GM19193 (cell line): Measurements from ENCODE around the gene NFATC1.

Experiments used
- POLR2A ChIP-seq: IDR thresholded peaks from 4 replicates; pipeline ENCODE4 v1.6.1; 2011; ENCODE audit not compliant: insufficient read depth, insufficient read length; ENCODE audit errors: extremely low read depth

NFATC1 gene

DNA sequence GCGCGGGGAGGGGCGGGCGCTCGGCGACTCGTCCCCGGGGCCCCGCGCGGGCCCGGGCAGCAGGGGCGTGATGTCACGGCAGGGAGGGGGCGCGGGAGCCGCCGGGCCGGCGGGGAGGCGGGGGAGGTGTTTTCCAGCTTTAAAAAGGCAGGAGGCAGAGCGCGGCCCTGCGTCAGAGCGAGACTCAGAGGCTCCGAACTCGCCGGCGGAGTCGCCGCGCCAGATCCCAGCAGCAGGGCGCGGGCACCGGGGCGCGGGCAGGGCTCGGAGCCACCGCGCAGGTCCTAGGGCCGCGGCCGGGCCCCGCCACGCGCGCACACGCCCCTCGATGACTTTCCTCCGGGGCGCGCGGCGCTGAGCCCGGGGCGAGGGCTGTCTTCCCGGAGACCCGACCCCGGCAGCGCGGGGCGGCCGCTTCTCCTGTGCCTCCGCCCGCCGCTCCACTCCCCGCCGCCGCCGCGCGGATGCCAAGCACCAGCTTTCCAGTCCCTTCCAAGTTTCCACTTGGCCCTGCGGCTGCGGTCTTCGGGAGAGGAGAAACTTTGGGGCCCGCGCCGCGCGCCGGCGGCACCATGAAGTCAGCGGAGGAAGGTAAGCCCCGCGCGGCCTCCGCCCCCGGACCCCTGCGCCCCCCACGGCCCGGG, at the start of gene NFATC1:
Gene NFATC1, plus strand, starts transcription at position 170 of the 644 bp plus-strand sequence. Its CDS starts 295 bp downstream, at position 465.
- TF ChIP-seq POLR2A = peak; percentile 71

DNA sequence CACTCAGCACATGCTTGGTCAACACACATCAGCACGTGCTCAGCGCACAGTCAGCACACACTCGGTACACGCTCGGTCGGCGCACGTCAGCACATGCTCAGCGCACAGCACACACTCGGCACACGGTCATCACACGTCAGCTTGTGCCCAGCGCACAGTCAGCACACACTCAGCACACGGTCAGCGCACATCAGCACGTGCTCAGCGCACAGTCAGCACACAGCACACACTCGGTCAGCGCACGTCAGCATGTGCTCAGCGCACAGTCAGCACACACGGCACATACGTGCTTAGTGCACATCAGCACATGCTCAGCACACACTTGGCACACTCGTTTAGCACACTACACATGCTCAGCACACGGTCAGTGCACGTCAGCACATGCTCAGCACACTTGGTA, 49.7 kb upstream of the NFATC1 start:
- TF ChIP-seq POLR2A = no peak

DNA sequence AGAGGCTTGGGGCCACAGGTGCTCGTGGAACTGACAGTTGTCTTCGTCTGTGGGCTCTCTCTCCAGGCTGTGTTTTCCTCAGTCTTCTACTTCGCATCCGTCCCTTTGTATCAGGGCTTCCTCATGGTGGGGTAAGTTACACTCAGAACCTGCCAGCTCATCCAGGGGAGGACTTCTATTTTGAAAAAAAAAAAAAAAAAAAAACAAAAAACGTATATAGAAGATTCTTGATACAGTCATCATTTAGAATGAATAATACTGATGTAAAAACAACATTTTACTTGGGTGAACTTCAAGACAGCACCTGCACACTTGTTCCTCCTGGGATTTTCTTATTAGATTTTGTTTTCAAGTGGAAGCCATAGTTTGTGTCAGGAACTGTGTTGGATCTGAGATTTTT, 47.7 kb upstream of the NFATC1 start:
- no peak for TF ChIP-seq POLR2A

DNA sequence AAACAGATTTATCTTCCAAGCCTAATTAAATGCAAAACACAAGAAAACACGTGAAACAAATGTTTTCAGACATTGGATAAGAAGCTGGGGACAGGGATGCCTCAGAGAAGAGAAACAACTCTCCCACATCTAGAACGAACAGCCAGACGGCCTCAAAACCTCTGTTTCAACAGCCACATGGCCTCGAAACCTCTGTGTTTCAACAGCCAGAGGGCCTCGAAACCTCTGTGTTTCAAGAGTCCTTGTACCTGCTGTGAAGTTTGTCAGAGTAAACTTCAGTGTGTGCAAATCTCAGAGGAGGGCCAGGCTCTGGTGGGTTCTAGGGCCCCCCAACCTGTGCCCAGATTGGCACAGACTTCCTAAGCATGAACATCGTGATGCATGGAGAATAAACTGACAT, 43.3 kb upstream of the NFATC1 start:
- no peak for TF ChIP-seq POLR2A

DNA sequence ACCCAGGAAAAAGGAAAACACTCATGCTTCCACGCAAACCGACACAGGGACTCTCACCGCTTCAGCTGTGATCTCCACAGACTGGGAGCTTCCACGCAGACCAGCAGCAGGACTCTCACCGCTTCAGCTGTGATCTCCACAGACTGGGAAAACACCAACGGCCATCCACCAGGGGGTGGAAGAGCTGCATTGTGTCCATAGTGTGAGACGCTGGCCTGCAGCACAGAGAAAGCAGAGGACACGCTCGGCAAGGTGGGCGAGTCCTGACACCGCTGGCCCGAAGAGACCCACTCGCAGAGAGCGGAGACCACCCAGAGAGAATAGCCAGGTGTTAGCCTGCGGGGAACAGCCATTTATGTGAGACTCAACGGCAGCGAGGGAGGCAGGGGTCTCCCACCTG, 42.5 kb upstream of the NFATC1 start:
- no peak for TF ChIP-seq POLR2A

DNA sequence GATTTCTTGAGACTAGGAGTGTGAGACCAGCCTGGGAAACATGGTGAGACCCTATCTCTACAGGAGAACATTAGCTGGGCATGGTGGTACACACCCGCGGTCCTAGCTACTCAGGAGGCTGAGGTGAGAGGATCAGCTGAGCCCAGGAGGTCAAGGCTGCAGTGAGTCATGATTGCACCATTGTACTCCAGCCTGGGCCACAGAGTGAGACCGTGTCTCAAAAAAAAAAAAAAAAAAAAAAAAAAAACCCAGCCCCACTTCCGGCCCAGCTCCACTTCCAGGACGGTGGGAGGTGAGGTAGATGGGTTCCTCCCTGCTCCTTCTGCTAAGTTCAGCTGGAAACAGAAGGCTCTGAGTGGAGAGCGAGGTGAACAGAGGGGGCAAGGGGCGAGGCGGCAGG, 41.4 kb upstream of the NFATC1 start:
- no peak for TF ChIP-seq POLR2A

DNA sequence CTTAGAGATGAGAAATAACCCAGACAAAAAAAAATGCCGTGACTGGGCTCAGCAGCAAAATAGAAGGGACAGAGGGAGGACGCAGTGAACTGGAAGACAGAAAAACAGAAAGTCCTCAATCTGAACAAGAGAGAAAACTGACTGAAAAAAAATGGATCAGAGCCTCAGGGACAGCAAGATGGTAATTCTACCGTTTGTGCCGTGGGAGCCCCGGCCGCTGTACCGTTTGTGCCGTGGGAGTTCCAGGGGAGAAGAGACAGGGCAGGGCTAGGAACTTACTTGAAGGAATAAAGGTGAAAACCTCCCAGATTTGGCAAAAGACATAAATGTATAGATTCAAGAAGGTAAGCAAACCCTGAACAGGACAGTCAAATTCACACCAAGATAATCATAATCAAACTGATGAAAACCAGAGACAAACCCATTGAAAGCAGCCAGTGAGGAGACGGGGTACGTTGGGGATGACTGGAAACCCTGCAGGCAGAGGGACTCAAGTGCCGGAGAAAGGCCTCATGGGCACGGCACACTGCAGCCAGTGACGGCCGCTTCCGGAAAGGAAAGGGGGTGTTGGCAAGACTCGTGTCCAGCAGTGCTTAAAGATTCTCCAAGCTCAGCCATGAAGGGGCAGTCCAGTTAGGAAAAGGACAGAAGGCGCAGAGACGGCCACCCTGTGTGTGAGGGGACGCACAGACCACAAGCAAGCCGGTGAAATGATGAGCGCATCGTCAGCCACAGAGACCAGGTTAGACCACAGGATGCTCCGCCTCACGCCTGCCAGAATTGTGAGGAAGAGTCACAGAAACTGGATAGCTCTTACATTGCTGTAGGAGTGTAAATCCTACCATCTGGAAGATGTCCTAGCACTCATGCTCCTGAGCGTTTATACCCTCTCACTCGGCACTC, 40.0 kb upstream of the NFATC1 start:
- no peak for TF ChIP-seq POLR2A

DNA sequence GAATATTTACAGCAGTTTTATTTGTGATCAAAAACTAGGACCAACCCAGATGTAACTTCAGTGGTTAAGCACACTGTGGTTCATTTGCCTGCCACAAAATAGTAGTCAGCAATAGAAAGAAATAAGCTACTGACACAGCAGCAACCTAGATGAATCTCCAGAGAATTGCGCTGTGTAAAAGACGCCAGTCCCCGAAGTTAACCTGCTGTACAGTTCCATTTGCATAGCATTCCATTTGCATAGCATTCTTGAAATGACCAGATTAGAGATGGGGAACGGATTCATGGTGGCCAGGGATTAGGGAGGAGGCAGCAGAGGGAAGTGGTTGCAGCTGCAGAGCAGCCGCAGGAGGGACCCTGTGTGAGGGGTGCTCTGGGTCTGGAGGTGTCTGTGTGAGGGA, 39.3 kb upstream of the NFATC1 start:
- TF ChIP-seq POLR2A = no peak

DNA sequence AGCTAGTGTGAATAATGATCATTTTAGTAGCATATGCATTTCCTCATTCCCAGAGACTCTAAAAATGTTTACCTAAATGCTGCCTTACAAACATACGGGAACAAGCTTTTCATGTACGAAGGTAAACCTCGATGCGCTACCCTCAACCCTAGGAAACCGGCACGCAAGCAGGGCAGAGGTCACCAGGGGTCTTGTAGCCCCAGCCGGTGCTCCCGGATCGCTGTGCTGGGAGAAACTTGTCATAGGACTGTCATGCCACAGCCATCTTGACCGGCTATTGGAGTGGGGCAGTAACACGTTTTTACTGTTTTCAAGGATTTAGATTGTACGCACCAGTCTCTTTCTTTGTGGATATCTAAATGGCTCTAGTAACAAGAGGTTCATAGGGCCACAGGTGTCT, 34.8 kb upstream of the NFATC1 start:
- no peak for TF ChIP-seq POLR2A

DNA sequence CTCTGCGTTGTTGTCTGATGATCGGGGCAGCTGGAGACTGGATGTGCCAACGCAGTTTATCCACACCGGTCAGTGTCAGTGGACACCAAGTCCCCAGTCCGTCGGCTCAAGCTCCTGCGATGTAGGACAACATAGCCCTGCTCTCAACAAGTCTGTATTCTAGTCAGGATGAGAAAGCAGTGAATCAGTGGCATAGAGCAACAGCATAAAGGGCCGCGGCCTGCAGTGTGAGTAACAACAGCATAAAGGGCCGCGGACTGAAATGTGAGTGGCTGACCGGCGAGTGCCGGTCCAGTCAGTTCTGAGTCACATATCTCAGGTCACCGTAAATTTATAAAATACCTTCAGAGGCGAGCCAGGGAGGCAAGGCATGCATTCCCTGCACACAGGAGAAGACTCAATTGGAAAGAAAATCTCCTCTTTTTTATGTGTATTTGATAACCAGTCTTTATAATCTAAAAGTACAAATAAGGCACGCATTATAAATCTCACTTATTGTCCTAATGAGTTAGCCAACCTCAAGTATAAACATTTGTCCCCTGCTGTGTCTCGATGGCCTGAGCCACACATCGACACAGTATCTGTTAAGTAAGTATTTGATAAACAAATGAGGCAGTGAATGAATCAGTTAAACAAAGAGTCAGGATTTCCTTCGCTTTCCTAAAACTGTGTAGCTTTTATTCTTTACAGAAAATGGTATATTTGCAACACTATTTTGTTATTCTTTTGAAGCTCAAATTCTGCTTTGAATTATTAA, 33.8 kb upstream of the NFATC1 start:
- no peak for TF ChIP-seq POLR2A

DNA sequence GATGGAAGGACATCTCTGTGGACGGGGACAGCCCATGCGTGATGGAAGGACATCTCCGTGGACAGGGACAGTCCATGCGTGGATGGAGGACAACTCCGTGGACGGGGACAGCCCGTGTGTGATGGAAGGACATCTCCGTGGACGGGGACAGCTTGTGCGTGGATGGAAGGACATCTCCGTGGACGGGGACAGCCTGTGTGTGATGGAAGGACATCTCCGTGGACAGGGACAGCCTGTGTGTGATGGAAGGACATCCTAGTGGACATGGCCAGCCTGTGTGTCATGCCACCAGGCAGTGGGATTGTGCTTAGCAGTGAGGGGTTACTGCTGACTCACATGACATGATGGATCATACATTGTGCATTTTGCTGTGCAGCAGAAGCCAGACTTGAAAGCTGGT, 30.0 kb upstream of the NFATC1 start:
- no peak for TF ChIP-seq POLR2A

DNA sequence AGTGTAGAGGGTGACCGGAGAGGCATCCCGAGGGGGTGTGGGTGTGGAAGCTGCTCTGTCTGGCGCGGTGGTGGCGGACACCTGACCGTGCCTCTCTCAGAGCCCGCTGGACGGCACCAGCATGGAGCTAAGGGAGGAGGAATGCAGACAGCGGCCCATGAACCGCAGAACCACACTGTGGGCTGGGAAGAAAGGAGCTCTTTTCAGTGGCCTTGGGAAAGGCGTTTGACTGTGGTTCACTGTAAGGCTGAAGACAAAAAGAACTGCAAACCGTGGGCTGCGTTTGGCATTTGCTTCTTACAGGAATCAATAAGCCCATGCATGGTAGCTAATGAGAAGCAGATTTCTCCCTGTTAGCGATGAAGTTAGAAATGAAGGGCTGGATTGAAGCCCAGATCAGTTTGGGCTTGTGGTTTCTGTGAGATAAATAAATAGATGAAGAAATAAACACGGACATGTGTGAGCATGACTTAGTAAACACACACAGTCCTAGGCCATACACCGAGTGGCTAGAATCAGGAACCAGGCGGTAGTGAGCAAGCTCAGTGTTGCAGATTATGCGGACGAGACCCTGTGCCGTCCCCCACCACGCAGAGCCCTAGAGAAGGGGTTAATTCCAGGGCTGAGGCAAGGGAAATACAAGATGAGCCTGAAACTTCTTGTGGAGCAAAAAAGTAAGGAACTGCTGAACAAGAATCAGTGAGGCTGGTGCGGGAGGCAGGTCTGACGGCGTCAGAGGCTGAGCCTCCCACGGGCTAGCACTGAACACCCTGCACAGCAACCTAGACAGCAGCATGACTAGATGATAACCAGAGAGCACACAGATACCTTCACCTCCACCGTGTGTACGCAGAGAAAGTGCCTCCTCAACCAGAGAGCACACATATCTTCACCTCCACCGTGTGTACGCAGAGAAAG, 29.3 kb upstream of the NFATC1 start:
- TF ChIP-seq POLR2A = no peak

DNA sequence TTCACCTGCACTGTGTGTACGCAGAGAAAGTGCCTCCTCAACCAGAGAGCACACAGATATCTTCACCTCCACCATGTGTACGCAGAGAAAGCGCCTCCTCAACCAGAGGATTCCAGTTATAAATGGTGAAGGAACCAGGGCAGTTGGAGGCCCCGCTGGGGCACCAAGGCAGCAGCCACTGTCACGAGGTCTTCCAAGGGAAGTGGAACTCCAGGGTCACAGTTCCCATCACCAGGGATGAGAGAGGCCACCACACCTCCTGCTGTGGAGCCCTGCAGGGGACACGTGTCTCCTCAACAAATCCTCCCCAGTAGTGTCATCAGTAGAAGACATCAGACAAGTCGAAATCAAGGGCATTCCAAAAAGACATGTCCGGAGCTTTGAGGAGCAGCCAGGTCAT, 28.2 kb upstream of the NFATC1 start:
- TF ChIP-seq POLR2A = no peak

DNA sequence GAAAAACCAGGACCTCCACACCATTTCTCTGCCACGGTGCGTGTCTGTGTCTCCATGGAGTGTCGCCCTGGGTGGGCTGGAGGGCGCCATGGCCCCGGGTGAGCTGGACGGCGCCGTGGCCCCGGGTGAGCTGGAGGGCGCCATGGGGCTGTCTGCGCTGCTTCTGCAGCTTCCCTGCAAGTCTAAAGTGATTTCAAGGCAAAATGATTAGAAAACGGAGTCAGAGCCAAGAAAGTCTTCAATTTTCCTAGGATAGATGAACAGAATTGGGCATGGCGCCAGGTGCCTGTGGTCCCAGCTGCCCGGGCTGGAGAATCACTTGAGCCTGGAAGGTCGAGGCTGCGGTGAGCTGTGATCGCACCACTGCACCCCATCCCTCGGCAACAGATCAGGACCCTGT, 27.7 kb upstream of the NFATC1 start:
- no peak for TF ChIP-seq POLR2A
